BLaER1 (cell line): ENCODE results near the gene RTF1.
A peak's percentile ranks its signal among the peaks of the same experiment; 100 is the strongest.
"Not testable (repeated sequence)": the region's sequence is repeated elsewhere in the genome, so short reads cannot be mapped to it uniquely, and the experiment has no call there.

Experiments
- H3K27ac ChIP-seq: shearing (Covaris generic); formaldehyde crosslinking; 2 replicates; pipeline ENCODE4 v1.8.1; 2022
- H3K27me3 ChIP-seq: shearing (Covaris generic); formaldehyde crosslinking; 2 replicates; pipeline ENCODE4 v1.8.1; 2022
- H3K36me3 ChIP-seq: shearing (Covaris generic); formaldehyde crosslinking; 2 replicates; pipeline ENCODE4 v1.8.1; 2022
- H3K4me1 ChIP-seq: shearing (Covaris generic); formaldehyde crosslinking; 2 replicates; pipeline ENCODE4 v1.8.1; 2022
- H3K4me2 ChIP-seq: shearing (Covaris generic); formaldehyde crosslinking; 2 replicates; pipeline ENCODE4 v1.8.1; 2022
- H3K4me3 ChIP-seq: shearing (Covaris generic); formaldehyde crosslinking; 2 replicates; pipeline ENCODE4 v1.8.1; 2022
- H3K9ac ChIP-seq: shearing (Covaris generic); formaldehyde crosslinking; 2 replicates; pipeline ENCODE4 v1.8.1; 2022
- H3K9me3 ChIP-seq: shearing (Covaris generic); formaldehyde crosslinking; 2 replicates; pipeline ENCODE4 v1.8.1; 2022
- H4K20me1 ChIP-seq: shearing (Covaris generic); formaldehyde crosslinking; 2 replicates; pipeline ENCODE4 v1.8.1; 2022
- Cebpa-rat ChIP-seq: shearing (Covaris generic); IDR thresholded peaks from 2 replicates; pipeline ENCODE4 v1.8.1; 2022

RTF1 gene

GRCh38 chr15:41408234-41408641 lies 8.7 kb upstream of the RTF1 start:
- Histone ChIP-seq H3K9me3 (no peaks in the 10 kb centered on the region), H3K36me3 (no peaks in the 10 kb centered on the region), H3K27me3 (no peaks in the 10 kb centered on the region), H4K20me1 (no peaks in the 10 kb centered on the region), H3K27ac (no peak overlapping the region), H3K9ac (no peak overlapping the region), H3K4me2 (no peak overlapping the region), H3K4me3 (no peak overlapping the region), H3K4me1 (peaks cover 16% of the 10 kb centered on the region)
- no peak for TF ChIP-seq Cebpa-rat

- Histone ChIP-seq H4K20me1 (no peaks in the 10 kb centered on the region), H3K27me3 (no peaks in the 10 kb centered on the region), H3K27ac (no peak overlapping the region), H3K4me1 (peaks cover 8% of the 10 kb centered on the region), H3K36me3 (no peaks in the 10 kb centered on the region), H3K4me3 (no peak overlapping the region), H3K4me2 (no peak overlapping the region), H3K9ac (no peak overlapping the region), H3K9me3 (no peaks in the 10 kb centered on the region)
- no peak for TF ChIP-seq Cebpa-rat
Measured at GRCh38 chr15:41411031-41411430, 5.9 kb upstream of the RTF1 start.

GRCh38 chr15:41411441-41411840 lies 5.5 kb upstream of the RTF1 start:
- no peak overlapping the region for H3K9ac ChIP-seq
- H3K36me3 ChIP-seq, result no peaks in the 10 kb centered on the region
- H4K20me1 ChIP-seq, result no peaks in the 10 kb centered on the region
- no peak overlapping the region for H3K4me3 ChIP-seq
- H3K4me2 ChIP-seq, result no peak overlapping the region
- no peak for TF ChIP-seq Cebpa-rat
- peaks cover 11% of the 10 kb centered on the region for H3K4me1 ChIP-seq
- no peaks in the 10 kb centered on the region for H3K27me3 ChIP-seq
- no peaks in the 10 kb centered on the region for H3K9me3 ChIP-seq
- H3K27ac ChIP-seq, result no peak overlapping the region

GRCh38 chr15:41416128-41416741 lies 660 bp upstream of the RTF1 start:
- TF ChIP-seq Cebpa-rat, result no peak
- Histone ChIP-seq H3K4me1 (peaks cover 38% of the 10 kb centered on the region), H4K20me1 (peaks cover 42% of the 10 kb centered on the region), H3K4me3 (peak overlapping the region; percentile 100), H3K27me3 (no peaks in the 10 kb centered on the region), H3K27ac (peak overlapping the region; percentile 71), H3K9me3 (no peaks in the 10 kb centered on the region), H3K9ac (peak overlapping the region; percentile 96), H3K36me3 (peaks cover 13% of the 10 kb centered on the region), H3K4me2 (peak overlapping the region; percentile 94)

GRCh38 chr15:41417418-41418195 lies 712 bp downstream of the RTF1 start:
- Histone ChIP-seq H3K36me3 (peaks cover 20% of the 10 kb centered on the region), H3K27ac (peak overlapping the region; percentile 89), H3K4me3 (peak overlapping the region; percentile 100), H4K20me1 (peaks cover 56% of the 10 kb centered on the region), H3K27me3 (no peaks in the 10 kb centered on the region), H3K9me3 (no peaks in the 10 kb centered on the region), H3K4me2 (peak overlapping the region; percentile 83), H3K4me1 (peaks cover 38% of the 10 kb centered on the region), H3K9ac (peak overlapping the region; percentile 96)
- TF ChIP-seq Cebpa-rat, result no peak

GRCh38 chr15:41423979-41424659 lies 7.2 kb downstream of the RTF1 start:
- Histone ChIP-seq H3K4me1 (peaks cover 31% of the 10 kb centered on the region), H3K27ac (no peak overlapping the region), H4K20me1 (peaks cover 93% of the 10 kb centered on the region), H3K9me3 (no peaks in the 10 kb centered on the region), H3K27me3 (no peaks in the 10 kb centered on the region), H3K36me3 (peaks cover 54% of the 10 kb centered on the region), H3K4me3 (no peak overlapping the region), H3K9ac (no peak overlapping the region), H3K4me2 (peak overlapping the region; percentile 23; the same call in 1 of the 2 replicates)
- no peak for TF ChIP-seq Cebpa-rat

- no peak overlapping the region for H3K4me2 ChIP-seq
Measured at GRCh38 chr15:41424809-41425208, 7.9 kb downstream of the RTF1 start.

GRCh38 chr15:41425907-41426306 lies 9.0 kb downstream of the RTF1 start:
- H3K4me2 ChIP-seq, H3K27me3 ChIP-seq, H3K27ac ChIP-seq, H3K9me3 ChIP-seq, H3K9ac ChIP-seq, H3K4me3 ChIP-seq: not testable (repeated sequence)
- Histone ChIP-seq H3K4me1 (peaks cover 35% of the 10 kb centered on the region), H3K36me3 (peaks cover 54% of the 10 kb centered on the region), H4K20me1 (peaks cover 93% of the 10 kb centered on the region)

More at GRCh38 chr15:41424809-41425208, 7.9 kb downstream of the RTF1 start:
- Histone ChIP-seq H4K20me1 (peaks cover 93% of the 10 kb centered on the region), H3K9ac (no peak overlapping the region), H3K36me3 (peaks cover 55% of the 10 kb centered on the region), H3K9me3 (no peaks in the 10 kb centered on the region), H3K27me3 (no peaks in the 10 kb centered on the region), H3K27ac (no peak overlapping the region), H3K4me3 (no peak overlapping the region), H3K4me1 (peaks cover 33% of the 10 kb centered on the region)
- no peak for TF ChIP-seq Cebpa-rat

GRCh38 chr15:41429003-41429890 lies 12.4 kb downstream of the RTF1 start:
- peak overlapping the region; percentile 53; the same call in 1 of the 2 replicates for H3K9ac ChIP-seq
- TF ChIP-seq Cebpa-rat, result no peak

More at GRCh38 chr15:41429003-41429890, 12.4 kb downstream of the RTF1 start:
- peaks cover 64% of the 10 kb centered on the region for H3K36me3 ChIP-seq
- H4K20me1 ChIP-seq, result peaks cover 93% of the 10 kb centered on the region
- H3K4me1 ChIP-seq, result peaks cover 43% of the 10 kb centered on the region
- H3K27ac ChIP-seq, result peak overlapping the region; percentile 53; the same call in 1 of the 2 replicates
- peak overlapping the region; percentile 25 for H3K4me2 ChIP-seq
- H3K9me3 ChIP-seq, result no peaks in the 10 kb centered on the region
- no peak overlapping the region for H3K4me3 ChIP-seq
- no peaks in the 10 kb centered on the region for H3K27me3 ChIP-seq
